CD4-positive, alpha-beta T cell treated with Interleukin-1 beta for 1 hour (primary cell): ENCODE results near the gene FUZ.

Experiments used
- DNase-seq, 2 donors: peaks; one replicate each; pipeline ENCODE4 v3.0.0-alpha.2; 2020 to 2022

The FUZ gene

GRCh38 chr19:49803529-49803856, 9.6 kb downstream of the FUZ start:
- DNase-seq, result no peak

GRCh38 chr19:49802836-49803528, 10.1 kb downstream of the FUZ start:
- no peak for DNase-seq

- no peak for DNase-seq
Observed at GRCh38 chr19:49801966-49802661, 11.0 kb downstream of the FUZ start.

- DNase-seq, result no peak
Observed at GRCh38 chr19:49801401-49801888, 11.6 kb downstream of the FUZ start.

GRCh38 chr19:49800771-49801170, 12.3 kb downstream of the FUZ start:
- DNase-seq, result no peak

- no peak for DNase-seq
Observed at GRCh38 chr19:49799798-49800376, 13.2 kb downstream of the FUZ start.

GRCh38 chr19:49799271-49799797, 13.8 kb downstream of the FUZ start:
- DNase-seq, result no peak

GRCh38 chr19:49798574-49798973, 14.5 kb downstream of the FUZ start:
- DNase-seq, result no peak

GRCh38 chr19:49795615-49796014, 17.5 kb downstream of the FUZ start:
- DNase-seq, result no peak

- no peak for DNase-seq
Observed at GRCh38 chr19:49793561-49793840, 19.6 kb downstream of the FUZ start.

- no peak for DNase-seq
Observed at GRCh38 chr19:49792829-49793560, 20.1 kb downstream of the FUZ start.

GRCh38 chr19:49791776-49792445, 21.2 kb downstream of the FUZ start:
- no peak for DNase-seq

- DNase-seq, result no peak
Observed at GRCh38 chr19:49790866-49791265, 22.2 kb downstream of the FUZ start.

- no peak for DNase-seq
Observed at GRCh38 chr19:49788857-49789256, 24.2 kb downstream of the FUZ start.

GRCh38 chr19:49787746-49788145, 25.3 kb downstream of the FUZ start:
- DNase-seq, result no peak

GRCh38 chr19:49786376-49786820, 26.7 kb downstream of the FUZ start:
- DNase-seq, result no peak

GRCh38 chr19:49782515-49782914, 30.6 kb downstream of the FUZ start:
- DNase-seq, result no peak

GRCh38 chr19:49781394-49781793, 31.7 kb downstream of the FUZ start:
- DNase-seq, result no peak

- no peak for DNase-seq
Observed at GRCh38 chr19:49780861-49781260, 32.2 kb downstream of the FUZ start.

GRCh38 chr19:49779731-49780555, 33.1 kb downstream of the FUZ start:
- DNase-seq, result peak in 1 of 2 donors; percentile 29

GRCh38 chr19:49776371-49776764, 36.7 kb downstream of the FUZ start:
- DNase-seq, result no peak
